IMR-90 (cell line): ENCODE data around the gene SLC17A8.

Experiments used
- BHLHE40 ChIP-seq: fragments of 150-350 bp; IDR thresholded peaks from 2 replicates; pipeline ENCODE4 v1.6.1; 2016; ENCODE audit warnings: mild to moderate bottlenecking, low read depth, low read length
- CEBPB ChIP-seq: IDR thresholded peaks from 2 replicates; pipeline ENCODE4 v1.6.1; 2012; ENCODE audit warnings: low read depth, low read length, improper control_type of control experiment
- CHD1 ChIP-seq: IDR thresholded peaks from 2 replicates; pipeline ENCODE4 v1.6.1; 2012; ENCODE audit warnings: low read depth, low read length, improper control_type of control experiment
- CTCF ChIP-seq: conservative IDR thresholded peaks from 2 replicates; pipeline ENCODE4 v1.5.1; 2012; ENCODE audit warnings: mild to moderate bottlenecking, low read depth, low read length, improper control_type of control experiment
- MAZ ChIP-seq: IDR thresholded peaks from 2 replicates; pipeline ENCODE4 v1.6.1; 2012; ENCODE audit warnings: low read depth, mild to moderate bottlenecking, low read length, improper control_type of control experiment, moderate library complexity, borderline replicate concordance
- MXI1 ChIP-seq: IDR thresholded peaks from 2 replicates; pipeline ENCODE4 v1.6.1; 2012; ENCODE audit warnings: low read depth, mild to moderate bottlenecking, low read length, moderate library complexity, borderline replicate concordance
- POLR2A ChIP-seq: IDR thresholded peaks from 2 replicates; pipeline ENCODE4 v1.6.1; 2012; ENCODE audit warnings: mild to moderate bottlenecking, low read depth, low read length
- RAD21 ChIP-seq: IDR thresholded peaks from 2 replicates; pipeline ENCODE4 v1.6.1; 2012; ENCODE audit warnings: low read length, improper control_type of control experiment
- RCOR1 ChIP-seq: IDR thresholded peaks from 2 replicates; pipeline ENCODE4 v1.6.1; 2012; ENCODE audit warnings: mild to moderate bottlenecking, low read length, improper control_type of control experiment; ENCODE audit not compliant: insufficient replicate concordance
- SMC3 ChIP-seq: fragments of 150-350 bp; IDR thresholded peaks from 2 replicates; pipeline ENCODE4 v1.6.1; 2016; ENCODE audit warnings: low read depth, mild to moderate bottlenecking, antibody characterized with exemption, low read length, moderate library complexity
- USF2 ChIP-seq: fragments of 150-350 bp; IDR thresholded peaks from 2 replicates; pipeline ENCODE4 v1.6.1; 2017; ENCODE audit warnings: mild to moderate bottlenecking, antibody characterized with exemption, low read length, low read depth

- no peak for TF ChIP-seq CTCF
- TF ChIP-seq CHD1, result no peak
- TF ChIP-seq POLR2A, result no peak
- no peak for TF ChIP-seq BHLHE40
- TF ChIP-seq SMC3, result no peak
- no peak for TF ChIP-seq RAD21
- TF ChIP-seq RCOR1, result no peak
- TF ChIP-seq USF2, result no peak
- TF ChIP-seq CEBPB, result no peak
- TF ChIP-seq MXI1, result no peak
- no peak for TF ChIP-seq MAZ
Observed at GRCh38 chr12:100413001-100413400, 56.1 kb downstream of the SLC17A8 start.
